Stimulated activated CD8-positive, alpha-beta memory T cell treated with anti-CD3 and anti-CD28 coated beads, Interleukin-15, amount 100 ng/mL, for 24 hours (primary cell): Measurements from ENCODE around the gene SAMD4B.

Experiments
- DNase-seq: peaks from one replicate; pipeline ENCODE4 v3.0.0-alpha.2; 2020; ENCODE audit warnings: low read depth

Gene SAMD4B

GRCh38 chr19:39390751-39391437, 48.7 kb downstream of the SAMD4B start, which contains the start of the genes MED29 and PAF1:
MED29 (plus strand) TSS chr19:39391378; CDS start chr19:39391423, 45 bp downstream.
PAF1 (minus strand) TSS chr19:39391106; CDS start chr19:39390864, 242 bp downstream.
- DNase-seq: peak; percentile 63

- DNase-seq: peak; percentile 95
Measured at GRCh38 chr19:39397360-39398296, 55.4 kb downstream of the SAMD4B start.

GRCh38 chr19:39398297-39398864, 56.2 kb downstream of the SAMD4B start:
- no peak for DNase-seq

DNA sequence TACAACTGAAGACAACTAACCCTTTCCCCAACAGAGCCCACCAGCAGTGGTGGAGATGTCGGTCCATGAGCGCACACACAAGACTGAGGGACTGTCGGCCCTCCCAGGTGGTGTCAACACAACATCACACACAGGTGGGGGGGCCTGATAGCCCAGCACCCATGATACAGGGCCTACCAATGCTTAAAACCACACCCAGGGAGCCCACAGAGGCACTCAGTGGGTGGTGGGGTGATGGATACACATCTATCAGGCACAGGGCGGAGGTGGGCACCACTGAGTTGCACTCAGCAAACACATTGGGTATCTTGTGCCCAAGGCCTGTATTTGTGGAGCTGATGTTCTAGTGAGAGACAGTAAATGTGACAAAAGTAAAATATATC, 57.4 kb downstream of the SAMD4B start:
- no peak for DNase-seq

DNA sequence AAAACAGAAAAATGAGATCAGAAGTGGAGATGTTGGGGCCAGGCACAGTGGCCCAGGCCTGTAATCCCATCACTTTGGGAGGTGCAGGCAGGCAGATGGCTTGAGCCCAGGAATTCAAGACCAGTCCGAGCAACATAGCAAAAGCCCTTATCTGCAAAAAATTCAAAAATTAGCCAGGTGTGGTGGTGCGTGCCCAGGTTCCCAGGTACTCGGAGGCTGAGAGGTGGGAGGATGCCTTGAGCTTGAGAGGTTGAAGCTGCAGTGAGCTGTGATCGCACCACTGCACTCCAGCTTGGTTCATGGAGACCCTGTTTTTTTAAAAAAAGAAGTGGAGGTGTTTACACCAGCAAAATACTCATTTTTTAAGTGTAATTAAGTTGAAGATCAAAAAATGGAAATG, 57.8 kb downstream of the SAMD4B start:
- no peak for DNase-seq

DNA sequence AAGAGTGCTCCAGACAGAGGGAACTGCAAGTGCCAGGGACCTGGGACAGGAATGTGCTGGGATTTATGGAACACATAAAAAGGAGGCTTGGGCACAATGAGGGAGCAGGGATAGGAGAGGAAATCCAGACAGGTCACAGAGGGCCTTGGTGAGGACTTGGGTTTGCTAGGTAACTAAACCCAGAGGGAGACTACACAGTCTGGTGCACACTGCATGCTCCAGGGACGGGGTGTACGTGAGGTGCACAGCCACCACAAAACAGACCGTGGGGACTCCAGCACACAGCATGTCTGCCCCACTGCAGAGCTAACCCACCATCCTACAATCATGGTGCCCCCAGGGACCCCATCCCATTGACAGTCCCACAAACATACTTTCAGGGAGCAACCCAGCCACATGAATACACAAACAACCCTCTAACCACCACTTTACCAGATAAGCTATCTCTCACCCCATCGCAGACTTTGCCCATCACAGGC, 58.9 kb downstream of the SAMD4B start:
- DNase-seq: no peak

DNA sequence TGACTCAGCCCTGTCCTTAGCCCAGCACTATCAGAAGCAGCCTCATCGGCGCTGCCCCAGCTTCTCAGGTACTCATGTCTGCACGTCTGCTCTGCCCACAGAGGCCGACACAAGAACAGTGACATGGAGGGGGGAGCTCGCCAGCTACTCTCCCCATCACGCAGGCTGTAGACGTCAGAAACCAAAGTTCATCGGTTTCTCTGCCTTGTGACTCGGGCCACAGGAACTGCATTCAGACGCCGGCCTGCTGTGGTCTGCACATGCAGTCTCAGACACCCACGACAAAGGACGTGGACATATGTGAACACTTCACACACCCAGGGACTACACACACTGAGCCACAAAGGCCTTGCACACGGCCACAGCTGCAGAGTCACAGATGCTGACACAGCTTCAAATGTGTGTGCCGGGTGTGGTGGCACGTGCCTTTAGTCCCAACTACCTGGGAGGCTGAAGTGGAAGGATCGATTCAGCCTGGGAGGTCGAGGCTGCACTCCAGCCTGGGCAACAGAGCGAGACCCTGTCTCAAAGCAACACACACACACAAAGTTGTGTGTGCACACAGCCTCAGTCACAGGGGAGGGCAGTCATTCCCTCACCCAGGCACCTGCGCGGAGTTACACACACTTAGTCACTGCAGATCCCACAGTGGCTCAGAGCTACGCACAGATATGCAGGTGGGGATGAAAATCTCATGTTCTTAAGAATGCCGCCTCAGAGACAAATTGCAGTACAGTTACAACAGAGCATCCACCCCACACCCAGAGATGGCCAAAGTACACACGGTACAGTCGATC, 59.5 kb downstream of the SAMD4B start:
- DNase-seq: peak; percentile 41

- peak; percentile 50 for DNase-seq
Measured at GRCh38 chr19:39402346-39403300, 60.4 kb downstream of the SAMD4B start.

DNA sequence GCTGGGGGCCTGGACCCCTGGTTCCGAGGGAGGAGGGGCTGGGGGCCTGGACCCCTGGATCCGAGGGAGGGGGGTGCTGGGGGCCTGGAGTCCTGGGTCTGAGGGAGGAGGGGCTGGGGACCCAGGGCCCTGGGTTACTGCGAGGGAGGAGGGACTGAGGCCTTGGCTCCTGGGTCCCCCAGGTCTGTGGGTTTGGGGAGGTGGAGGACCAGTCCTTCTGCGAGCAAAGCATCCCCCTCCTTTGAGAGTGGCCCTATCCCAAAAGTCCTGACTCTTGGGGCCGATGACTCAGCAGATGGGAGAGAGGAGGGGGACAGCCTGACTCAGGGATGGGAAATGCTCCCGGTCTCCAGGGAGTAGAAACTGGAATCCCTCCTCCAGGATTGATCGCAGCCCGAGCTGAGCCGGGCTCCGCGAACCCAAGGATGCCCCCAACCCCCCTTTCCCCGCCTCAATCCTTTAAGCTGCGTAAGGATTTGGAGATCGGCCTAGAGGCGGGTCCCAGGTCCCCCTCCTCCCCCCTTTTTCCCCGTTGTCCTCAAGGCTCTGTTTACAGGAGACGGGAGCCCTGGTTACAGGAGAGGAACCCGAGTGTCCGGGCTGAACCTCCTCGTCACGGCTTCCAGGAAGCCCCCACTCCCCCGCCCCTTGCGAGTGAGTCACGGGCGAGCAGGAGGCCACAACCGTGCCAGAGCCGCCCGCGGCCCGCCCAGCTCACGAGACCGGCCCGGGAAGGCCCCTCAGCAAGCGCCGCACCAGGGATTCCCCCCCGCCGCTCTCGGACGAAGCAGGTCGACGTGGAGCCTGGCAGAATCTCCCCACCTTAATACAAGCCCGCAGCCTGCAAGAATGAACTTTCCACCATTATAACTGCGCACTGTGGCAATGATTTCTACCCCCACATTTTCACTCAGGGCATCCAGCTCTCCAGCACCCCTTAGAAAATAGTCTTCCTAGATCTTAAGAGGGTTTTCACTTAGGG, 61.4 kb downstream of the SAMD4B start:
- DNase-seq: peak; percentile 79

DNA sequence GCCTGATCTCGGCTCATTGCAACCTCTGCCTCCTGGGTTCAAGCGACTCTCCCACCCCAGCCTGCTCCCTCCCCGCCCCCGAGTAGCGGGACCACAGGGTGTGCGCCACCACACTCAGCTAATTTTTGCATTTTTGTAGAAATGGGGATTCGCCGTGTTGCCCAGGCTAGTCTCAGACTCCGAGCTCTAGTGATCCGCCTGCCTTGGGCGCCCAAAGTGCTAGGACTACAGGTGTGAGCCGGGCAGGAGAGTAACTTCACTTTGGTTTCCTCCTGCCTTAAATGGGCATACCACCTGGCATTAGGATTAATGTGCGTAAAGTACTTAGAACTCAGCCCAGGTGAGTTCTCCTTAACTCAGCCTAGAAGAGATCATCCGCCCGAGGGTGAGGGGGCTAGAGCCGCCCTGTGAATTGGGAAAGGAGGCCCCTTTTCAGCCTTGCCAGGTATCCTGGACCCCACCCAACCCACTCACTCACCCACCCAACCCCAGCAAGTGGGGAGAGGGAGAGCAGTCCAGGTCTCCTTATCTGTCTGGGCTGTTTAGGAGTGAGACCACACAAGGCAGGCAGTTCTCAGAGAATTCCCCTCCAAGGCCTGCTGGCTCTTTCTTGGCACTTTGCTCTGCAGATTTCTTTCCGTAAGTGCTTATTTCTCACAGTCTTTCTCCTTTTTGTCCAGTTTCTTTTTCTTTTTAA, 63.2 kb downstream of the SAMD4B start:
- no peak for DNase-seq

GRCh38 chr19:39405958-39406655, 63.9 kb downstream of the SAMD4B start:
- DNase-seq: peak; percentile 60

GRCh38 chr19:39406656-39407409, 64.6 kb downstream of the SAMD4B start, which contains the start of gene ZFP36:
ZFP36 (plus strand) TSS chr19:39406847; CDS start chr19:39406905, 58 bp downstream.
- DNase-seq: peak; percentile 80

- no peak for DNase-seq
Measured at GRCh38 chr19:39407410-39407659, 65.1 kb downstream of the SAMD4B start.

- DNase-seq: no peak
Measured at GRCh38 chr19:39407660-39408391, 65.6 kb downstream of the SAMD4B start.

DNA sequence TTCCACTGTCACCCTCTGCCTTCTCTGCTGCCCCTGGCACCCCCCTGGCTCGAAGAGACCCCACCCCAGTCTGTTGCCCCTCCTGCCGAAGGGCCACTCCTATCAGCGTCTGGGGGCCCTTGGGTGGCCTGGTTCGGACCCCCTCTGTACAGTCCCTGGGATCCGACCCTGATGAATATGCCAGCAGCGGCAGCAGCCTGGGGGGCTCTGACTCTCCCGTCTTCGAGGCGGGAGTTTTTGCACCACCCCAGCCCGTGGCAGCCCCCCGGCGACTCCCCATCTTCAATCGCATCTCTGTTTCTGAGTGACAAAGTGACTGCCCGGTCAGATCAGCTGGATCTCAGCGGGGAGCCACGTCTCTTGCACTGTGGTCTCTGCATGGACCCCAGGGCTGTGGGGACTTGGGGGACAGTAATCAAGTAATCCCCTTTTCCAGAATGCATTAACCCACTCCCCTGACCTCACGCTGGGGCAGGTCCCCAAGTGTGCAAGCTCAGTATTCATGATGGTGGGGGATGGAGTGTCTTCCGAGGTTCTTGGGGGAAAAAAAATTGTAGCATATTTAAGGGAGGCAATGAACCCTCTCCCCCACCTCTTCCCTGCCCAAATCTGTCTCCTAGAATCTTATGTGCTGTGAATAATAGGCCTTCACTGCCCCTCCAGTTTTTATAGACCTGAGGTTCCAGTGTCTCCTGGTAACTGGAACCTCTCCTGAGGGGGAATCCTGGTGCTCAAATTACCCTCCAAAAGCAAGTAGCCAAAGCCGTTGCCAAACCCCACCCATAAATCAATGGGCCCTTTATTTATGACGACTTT, 66.4 kb downstream of the SAMD4B start:
- no peak for DNase-seq
